Activated CD4-positive, alpha-beta T cell treated with anti-CD3 and anti-CD28 coated beads, Interleukin-2, amount 50 U/mL, for 1 hour (primary cell): Measurements from ENCODE around the gene AOPEP.
"Not testable (repeated sequence)": the region's sequence is repeated elsewhere in the genome, so short reads cannot be mapped to it uniquely, and the experiment has no call there.

Experiments
- DNase-seq: peaks from one replicate; pipeline ENCODE4 v3.0.0-alpha.2; 2020

The AOPEP gene

DNA sequence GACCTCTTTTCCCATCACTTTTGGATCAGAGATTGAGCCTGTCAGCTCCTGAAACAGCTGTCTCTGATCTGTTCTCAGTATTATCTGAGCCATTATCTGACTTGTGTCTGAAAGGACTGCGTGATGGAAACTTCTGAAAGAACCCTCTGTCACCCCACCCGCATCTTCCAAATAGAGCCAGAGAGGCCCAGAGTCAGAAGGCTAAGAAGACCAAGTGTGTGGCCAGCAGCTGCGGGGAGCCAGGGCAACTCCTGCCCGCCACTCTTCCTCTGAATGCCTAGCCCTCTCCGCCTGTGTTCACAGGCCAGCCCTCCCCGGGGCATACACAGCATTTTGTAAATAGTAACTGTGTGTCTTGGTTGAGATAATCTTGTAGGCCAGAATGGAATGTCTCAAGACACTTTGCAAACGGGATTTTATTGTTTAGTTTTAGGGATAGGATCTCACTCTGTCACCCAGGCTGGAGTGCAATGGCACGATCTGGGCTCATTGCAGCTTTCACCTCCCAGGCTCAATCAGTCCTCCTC is 92.7 kb downstream of the AOPEP start:
- DNase-seq = no peak

DNA sequence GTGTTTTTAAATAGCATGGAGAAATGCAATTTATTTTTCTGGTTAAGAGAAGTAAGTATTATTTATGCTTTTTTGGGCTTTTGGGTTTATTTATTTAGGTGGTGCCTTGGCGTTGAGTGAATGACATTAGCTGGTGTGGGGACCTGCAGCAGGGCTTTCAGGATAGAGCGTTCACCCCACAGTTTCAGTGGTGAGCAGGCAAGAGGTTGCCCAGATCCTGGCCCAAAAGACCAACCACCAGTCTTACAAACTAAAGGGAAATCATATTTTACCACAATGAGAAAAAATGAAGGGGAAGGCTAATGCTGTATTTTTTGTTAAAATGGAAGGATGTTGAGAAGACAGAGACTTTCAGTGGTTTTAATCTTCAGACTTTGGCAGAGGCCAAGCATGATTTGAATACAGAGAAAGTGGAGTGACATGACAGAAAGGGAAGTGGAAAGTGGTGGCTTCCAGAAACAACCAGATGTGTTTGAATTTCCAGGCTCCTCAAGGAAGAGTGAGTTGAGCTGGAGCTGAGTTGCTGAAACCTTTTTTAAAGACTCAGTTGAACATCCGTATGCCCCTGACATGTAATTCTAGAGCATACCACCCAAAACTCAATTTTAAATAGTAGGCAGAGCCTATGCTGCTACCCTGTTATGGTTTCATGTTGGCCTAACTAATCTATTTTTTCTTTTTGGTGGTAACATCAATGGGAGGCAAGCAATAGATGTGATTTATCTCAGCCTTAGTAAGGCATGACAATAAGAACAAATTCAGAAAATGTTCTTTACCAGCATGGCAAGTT is 94.8 kb downstream of the AOPEP start:
- no peak for DNase-seq

DNA sequence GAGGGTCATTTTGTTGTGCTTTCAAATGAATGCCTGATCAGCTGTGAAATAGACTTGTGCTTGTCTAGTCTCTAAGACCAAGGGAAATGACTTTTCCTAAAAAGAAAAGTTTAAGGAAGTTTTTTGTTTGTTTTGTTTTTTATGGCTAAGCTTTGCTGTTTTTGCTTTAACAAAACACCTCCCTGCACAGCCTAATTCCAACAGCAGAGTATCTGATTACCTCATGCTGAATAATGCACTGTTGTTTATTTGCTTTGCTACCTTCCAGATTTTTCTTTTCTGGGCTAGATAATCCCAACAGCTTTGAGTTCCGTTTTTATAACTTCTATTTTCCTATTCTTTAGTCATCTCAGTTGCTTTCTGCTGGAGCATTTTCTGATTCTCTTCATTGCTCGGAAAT is 95.8 kb downstream of the AOPEP start:
- no peak for DNase-seq

DNA sequence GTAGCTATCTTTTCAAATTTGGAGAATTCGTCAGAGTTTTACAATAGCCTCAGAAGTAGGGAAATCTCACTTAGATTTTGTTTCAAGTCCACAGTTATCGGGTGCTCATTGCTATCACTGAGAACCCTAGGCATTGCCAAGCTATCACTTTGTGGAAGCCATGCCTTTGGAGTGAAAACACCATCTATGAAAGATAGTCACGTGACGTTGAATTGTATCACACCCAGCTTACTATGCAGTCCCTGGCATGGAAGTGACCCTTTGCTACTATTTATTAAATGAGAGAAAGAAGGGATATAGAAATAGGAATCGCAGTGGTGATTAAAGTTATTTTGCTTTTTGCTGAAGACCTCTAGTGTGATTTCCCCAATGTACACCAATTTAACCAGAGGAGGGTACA is 97.2 kb downstream of the AOPEP start:
- DNase-seq = no peak

DNA sequence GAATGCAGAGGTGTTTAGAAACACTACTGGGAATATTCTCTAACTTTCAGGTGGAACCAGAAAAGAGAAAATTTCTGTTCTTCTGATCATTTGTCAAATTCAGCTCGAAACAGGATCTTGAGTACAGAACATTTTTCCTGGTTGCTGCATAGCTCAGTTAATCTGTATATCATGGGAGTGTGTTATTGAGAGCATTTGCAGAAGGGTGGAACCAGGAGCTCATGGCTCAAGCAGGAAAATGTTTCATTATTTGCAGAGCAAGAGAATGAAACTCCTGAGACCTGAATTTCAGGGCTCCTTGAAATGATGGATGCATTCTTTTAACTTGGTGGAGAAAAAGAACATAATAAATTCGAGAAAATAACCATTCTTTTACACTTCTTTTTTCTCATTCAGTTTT is 97.9 kb downstream of the AOPEP start:
- no peak for DNase-seq

DNA sequence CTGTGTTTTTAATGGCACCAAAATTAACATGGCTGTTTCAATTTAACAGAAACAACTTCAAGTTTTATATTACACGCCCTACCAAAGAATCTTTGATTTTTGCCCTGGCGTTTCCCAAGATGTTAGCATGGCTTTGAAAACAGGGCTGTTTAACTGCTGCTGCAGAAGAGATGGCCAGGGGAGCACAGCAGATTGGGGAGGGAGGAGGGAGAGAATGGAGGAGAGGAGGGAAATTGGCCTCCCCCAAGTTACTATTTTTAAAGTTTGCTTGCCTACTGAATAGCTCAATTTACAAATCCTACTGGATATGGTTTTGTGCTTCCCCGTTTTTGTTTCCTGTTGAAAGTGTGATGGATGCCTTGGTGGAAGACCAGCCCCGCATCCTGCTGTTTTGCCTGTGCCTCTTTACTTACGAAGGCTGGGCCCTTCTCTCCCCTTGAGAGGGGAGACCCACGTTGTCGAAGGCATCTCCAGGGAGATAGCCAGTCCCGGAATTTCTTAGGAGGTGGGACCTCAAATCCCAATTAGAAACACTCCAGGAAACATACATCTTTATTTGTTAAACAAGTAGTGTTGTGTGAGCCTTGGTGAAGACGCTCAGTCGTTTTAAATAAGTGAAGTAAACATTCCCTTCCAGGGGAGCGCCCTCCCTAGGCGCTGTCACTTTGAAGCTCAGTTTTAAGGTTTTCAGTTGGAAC is 98.6 kb downstream of the AOPEP start:
- DNase-seq = no peak

DNA sequence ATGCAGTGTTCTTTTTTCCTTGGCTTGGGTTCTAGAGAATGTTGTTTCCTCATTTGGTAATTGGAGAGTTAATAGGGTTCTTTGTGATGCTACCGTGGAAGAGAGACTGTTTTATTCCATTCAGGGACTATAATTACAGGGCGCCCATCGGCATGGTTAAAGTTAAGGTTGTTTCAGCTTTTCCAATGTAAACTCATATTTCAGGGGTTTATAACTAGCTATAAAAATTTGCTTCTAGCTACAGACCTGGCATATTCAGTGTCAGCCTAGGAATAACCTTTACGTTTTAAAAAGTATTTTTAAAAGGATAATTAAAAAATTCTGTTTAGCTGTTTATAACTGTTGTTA is 99.1 kb downstream of the AOPEP start:
- no peak for DNase-seq

DNA sequence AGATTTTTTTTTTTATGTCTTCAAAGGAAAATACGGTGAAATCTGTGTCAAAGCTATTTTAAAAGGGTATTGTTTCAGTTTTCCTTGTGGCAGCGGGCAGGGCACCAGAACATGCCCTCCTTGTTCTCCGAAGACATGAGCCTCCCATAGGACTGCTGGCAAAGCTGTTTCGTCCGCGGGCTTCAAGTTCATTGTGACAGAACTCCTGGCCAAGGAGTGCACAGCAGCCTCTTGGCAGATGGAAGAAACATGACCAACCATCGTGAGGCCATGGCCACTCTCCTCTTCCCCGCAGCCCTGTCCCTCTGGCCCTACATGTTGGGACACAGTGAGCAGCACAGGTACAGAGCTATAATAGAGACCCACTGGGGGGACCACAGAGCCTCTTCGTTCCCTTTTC is 99.5 kb downstream of the AOPEP start:
- DNase-seq = no peak

DNA sequence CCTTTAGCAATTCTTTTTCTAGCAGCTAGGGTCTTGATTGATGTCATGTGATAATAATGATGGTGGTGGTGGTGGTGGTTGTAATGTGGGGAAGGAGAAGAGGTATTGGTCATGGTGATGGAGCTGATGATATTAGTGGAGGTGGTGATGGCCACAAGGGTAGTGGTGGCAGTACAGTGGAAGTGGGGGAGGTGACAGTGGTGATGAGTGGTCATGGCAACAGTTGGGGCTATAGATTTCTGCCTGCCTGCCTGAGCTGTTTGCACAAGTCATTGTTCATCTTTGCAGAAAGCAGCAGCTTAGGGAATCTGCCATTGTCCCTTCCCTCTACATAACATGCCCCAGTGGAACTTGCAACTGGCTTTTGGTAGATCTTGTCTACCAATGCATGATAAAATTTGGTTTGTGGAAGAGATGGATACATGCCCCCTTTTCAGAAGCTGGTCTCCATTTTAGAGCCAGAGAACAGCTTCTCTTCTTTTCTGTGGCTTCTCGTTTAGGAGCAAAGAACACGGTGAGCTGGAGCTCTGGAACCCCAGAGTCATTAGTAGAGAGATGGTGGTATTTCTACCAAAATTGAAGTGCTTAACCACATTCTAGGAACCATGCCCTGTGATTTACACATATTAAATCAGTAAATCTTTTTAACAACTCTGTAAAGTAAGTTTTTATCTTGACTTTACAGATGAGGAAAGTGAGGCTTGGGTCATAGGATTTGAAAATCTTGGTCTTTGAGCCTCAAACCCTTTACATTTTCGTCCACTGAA is 100.3 kb downstream of the AOPEP start:
- no peak for DNase-seq

DNA sequence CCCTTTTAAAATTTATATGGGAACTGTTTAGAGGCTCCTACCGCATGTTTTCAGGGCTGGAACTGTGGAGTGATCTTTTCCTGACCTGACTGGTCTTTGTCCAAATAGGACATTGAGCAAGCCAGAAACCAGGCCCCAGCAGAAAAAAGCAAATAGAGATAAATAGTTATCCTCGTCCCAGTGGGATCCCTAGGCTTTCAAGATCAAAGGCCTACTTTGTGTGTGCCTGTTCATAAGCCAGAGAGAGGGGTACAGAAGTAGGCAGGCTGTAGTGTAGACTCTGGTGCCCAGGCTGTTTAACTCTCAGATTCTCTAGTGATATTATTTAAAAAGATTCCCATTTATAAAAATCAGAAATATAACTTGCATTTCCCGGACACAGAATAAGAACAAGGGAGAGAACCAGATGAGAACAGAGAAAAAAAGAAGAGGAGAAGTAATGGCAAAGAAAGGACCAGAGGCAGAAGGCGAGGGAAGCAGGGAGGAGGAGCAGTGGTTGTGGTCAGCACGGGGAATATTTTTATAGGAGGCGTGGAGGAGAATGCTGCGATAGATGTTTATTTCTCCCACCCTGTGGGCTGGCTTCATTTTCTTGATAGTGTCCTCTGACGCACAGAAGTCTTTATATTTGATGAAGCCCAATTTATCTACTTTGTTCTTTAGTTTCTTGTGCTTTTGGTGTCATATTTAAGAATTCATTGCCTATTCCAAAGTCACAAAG is 101.2 kb downstream of the AOPEP start:
- no peak for DNase-seq

DNA sequence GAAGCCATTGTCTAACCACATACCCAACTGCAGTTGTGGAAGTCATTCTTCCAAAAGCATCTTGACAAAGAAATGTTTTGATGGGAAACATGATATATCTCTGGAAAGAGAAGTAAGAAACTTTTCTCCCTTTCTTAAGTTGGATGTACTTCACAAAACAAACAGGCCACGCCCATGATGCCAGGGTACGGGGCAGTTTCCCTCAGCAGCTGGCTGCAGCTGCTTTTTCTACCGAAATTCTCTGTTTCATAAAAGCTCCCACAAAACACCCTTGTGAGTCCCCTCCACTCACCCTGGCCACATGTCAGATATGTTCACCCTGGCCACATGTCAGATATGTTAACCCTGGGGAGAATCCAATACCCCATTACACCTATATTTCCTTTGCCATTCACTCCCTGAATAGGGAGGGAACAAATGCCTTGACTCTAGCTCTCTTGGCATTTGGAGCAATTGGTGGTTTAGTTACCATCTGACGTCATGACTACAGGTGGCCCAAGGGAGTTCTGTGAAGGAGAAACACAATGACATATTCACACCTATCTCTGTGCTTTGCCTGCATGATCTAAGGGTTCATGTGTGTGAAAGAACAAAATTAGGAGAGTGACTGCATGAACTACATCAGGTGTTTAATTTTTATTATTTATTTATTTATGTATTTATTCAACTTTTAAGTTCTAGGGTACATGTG is 103.0 kb downstream of the AOPEP start:
- no peak for DNase-seq

DNA sequence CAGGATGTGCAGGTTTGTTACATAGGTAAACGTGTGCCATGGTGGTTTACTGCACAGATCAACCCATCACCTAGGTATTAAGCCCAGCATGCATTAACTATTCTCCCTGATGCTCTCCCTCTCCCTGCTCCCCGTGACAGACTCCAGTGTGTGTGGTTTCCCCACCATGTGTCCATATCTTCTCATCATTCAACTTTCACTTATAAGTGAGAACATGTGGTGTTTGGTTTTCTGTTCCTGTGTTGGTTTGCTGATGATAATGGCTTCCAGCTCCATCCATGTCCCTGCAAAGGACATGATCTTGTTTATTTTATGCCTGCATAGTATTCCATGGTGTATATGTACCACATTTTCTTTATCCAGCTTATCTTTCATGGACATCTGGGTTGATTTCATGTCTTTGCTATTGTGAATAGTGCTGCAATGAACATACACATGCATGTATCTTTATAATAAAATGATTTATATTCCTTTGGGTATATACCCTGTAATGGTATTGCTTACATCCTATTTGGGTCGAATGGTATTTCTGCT is 103.6 kb downstream of the AOPEP start:
- not testable (repeated sequence) for DNase-seq

DNA sequence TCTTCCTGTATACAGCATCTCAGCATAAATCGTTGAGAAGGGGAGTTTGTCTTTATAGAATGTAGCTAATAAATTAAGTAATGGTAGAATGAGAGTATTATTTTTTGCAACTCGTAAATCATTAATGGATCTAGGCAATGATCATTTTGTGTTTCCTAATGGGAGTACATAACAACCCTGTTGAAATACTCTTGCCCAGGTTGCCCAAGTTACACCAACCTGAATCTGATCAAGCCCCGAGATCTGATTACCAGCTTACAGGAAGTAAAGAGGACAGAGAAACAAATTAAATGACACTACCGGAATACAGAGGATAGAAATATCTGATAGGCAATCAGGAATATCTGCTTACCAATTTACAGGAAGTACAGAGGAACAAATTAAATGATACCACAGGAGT is 107.3 kb downstream of the AOPEP start:
- DNase-seq = no peak

DNA sequence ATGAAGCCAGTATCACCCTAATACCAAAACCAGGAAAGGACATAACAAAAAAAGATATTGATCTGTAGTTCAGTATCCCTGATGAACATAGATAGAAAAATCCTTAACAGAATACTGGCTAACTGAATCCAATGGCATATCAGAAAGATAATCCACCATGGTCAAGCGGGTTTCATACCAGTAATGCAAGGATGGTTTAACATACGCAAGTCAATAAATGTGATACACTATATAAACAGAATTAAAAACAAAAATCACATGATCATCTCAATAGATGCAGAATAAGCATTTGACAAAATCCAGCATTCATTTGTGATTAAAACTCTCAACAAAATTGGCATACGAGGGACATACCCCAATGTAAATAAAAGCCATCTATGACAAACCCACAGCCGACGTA is 110.9 kb downstream of the AOPEP start:
- no peak for DNase-seq

DNA sequence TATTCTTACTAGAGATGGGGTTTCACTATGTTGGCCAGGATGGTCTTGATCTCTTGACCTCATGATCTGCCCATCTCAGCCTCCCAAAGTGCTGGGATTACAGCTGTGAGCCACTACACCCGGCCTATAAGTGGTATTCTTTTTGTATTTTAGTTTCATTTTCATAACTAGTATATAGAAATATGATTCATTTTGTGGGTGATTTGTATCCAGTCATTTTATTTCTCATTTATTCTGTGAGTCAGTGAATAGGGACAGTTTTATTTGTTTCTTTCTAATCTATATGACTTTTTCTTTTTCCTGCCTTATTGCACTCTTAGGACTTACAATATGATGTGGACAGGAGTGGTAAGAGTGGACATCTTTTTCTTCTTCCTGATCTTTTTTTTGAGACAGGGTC is 112.9 kb downstream of the AOPEP start:
- no peak for DNase-seq

DNA sequence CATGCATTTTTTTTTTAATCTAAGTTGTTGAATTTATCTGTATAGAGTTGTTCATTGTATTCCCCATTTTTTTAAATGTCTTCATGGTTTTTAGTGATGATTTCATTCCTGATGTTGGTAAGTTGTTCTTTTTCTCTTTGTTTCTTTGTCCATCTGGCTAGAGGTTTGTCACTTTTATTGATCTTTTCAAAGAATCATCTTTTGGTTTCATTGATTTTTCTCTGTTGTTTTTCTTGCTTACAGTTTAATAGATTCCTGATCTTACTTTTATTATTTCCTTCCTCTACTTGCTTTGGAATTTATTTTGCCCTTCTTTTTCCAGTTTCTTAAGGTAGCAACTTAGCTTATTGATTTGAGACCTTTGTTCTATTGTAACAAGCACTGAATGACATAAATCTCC is 114.2 kb downstream of the AOPEP start:
- DNase-seq = no peak

DNA sequence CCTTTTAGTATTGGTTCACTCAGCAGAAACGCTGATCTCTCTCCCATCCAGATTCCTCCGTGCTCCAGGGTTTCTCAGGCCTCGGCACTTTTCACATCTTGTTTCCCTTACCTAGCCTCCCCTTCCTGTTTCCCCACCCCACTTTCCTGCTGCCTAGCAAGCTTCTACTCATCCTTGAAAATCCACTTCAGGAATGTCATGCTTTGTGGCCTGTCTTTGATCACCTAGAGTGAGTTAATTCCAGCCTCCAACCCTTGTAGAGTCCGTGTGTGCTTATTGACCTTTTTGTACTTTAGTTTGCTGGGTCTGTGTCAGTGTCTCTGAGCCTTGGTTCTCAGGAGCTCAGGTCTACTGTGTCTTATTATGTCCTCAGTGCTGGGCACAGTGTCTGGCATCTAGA is 116.6 kb downstream of the AOPEP start:
- DNase-seq = no peak

DNA sequence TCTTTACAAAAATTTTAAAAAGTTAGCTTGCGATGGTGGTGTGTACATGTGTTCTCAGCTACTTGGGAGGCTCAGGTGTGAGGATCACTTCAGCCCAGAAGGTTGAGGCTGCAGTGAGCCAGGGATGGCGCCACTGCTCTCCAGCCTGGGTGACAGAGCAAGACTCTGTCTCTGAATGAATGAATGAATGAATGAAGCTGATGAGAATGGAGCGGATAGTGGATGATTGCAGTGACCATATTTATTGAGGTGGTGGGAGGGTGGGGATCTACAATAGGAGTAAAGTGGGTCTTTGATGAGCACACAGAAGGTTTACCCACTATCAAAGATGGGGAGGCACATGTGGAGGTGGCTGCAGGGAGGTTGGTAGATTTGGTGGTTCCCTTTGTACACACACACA is 120.2 kb downstream of the AOPEP start:
- no peak for DNase-seq

DNA sequence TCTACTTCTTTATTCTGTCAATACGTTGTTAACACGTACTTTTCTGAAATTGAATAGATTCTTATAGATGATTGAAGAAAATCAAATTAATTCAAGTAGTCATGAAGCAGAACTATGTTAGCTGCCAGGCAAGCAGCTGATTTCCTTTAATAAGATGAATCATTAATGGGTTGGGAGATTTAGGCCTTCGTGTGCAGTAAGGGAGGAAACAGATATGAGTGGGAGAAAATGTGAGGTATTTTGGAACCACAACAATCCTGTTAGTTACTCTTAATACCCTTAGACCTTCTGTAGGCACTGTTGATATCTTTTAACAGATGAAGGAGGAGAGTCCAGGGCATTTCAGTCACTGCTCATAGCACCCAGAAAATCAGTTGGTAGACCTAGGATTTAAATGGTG is 121.0 kb downstream of the AOPEP start:
- no peak for DNase-seq

DNA sequence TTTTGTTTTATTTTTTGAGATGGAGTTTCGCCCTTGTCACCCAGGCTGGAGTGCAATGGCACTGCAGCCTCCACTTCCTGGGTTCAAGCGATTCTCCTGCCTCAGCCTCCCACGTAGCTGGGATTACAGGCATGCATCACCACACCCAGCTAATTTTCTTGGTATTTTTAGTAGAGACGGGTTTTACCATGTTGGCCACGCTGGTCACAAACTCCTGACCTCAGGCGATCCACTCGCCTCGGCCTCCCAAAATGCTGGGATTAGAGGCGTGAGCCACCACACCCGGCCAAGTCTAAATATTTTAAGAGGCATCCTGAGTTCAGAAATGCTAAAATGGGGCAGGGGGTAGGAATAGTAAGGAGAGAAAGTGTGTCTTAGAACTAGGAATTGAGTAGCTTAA is 122.3 kb downstream of the AOPEP start:
- DNase-seq = not testable (repeated sequence)

DNA sequence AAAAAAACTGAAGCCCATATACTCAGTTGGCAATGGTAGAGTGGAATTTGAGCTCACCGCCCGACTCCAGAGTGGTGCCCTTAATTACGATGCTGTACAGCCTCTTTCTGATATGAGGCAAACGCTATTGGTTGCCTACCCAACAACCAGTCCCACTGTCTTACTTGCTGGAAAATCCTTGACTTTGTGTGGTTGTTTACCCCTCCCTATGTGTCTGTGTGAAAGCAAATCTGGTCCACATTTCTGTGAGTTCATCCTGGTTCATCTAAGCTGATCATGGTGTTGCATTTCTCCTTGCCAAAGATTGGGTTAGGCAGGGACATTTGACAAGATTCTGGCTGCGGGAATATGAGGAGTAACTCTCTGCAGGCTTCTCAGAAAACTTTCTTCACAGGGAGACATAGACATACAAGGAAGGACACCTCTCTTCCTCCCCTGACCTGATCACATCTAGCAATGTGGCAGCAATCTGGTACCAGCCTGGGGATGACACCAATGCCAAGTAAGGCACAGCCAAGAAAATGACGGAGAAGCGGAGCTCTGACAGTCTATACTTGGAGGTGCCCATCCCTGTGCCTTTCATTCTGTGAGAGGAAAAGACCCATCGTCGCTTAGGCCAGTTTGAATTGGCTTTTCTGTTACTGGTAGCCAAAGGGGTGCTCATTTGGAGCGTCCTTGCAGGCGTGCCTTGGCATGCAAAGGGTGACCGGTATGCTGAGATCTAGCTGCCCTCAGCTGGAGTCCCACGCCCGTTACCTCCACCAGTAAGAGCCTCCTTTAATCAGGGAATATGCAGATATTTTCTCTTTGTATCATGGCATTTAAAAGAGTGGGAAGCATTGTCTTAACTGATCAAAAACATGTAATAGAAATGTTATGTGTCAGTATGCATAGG is 124.3 kb downstream of the AOPEP start:
- no peak for DNase-seq
